GM15510 (cell line): ENCODE results near the gene CALCOCO2.

Source experiments
- POLR2A ChIP-seq: IDR thresholded peaks from 3 replicates; pipeline ENCODE4 v1.6.1; 2011; ENCODE audit warnings: borderline replicate concordance; ENCODE audit not compliant: insufficient read length; ENCODE audit errors: extremely low read depth

CALCOCO2 gene

GRCh38 chr17:48830840-48831548, at the start of gene CALCOCO2:
TSS of gene CALCOCO2 (plus strand) at chr17:48831035. CDS start at chr17:48841708, 10,673 bp downstream.
- TF ChIP-seq POLR2A: peak; percentile 67

GRCh38 chr17:48787828-48788227, 43.0 kb upstream of the CALCOCO2 start:
- TF ChIP-seq POLR2A: no peak

GRCh38 chr17:48790607-48791127, 40.2 kb upstream of the CALCOCO2 start:
- TF ChIP-seq POLR2A: no peak

- TF ChIP-seq POLR2A: no peak
Observed at GRCh38 chr17:48791128-48792032, 39.5 kb upstream of the CALCOCO2 start.

GRCh38 chr17:48792033-48792798, 38.6 kb upstream of the CALCOCO2 start:
- no peak for TF ChIP-seq POLR2A

- no peak for TF ChIP-seq POLR2A
Observed at GRCh38 chr17:48795444-48796162, 35.2 kb upstream of the CALCOCO2 start.

- TF ChIP-seq POLR2A: no peak
Observed at GRCh38 chr17:48799069-48799723, 31.6 kb upstream of the CALCOCO2 start.

- no peak for TF ChIP-seq POLR2A
Observed at GRCh38 chr17:48800626-48801217, 30.1 kb upstream of the CALCOCO2 start.

- no peak for TF ChIP-seq POLR2A
Observed at GRCh38 chr17:48804936-48805411, 25.9 kb upstream of the CALCOCO2 start.

- no peak for TF ChIP-seq POLR2A
Observed at GRCh38 chr17:48809182-48809581, 21.7 kb upstream of the CALCOCO2 start.

GRCh38 chr17:48812001-48812400, 18.8 kb upstream of the CALCOCO2 start:
- TF ChIP-seq POLR2A: no peak

GRCh38 chr17:48814504-48814903, 16.3 kb upstream of the CALCOCO2 start:
- no peak for TF ChIP-seq POLR2A

- TF ChIP-seq POLR2A: no peak
Observed at GRCh38 chr17:48815311-48815710, 15.5 kb upstream of the CALCOCO2 start.
